ENCODE results near the gene YWHAQ. TPM values are rescaled to one million over a fixed set of nuclear protein-coding genes. Genes with fewer than 3 reads are reported as not detected.
"Not testable (repeated sequence)": the region's sequence is repeated elsewhere in the genome, so short reads cannot be mapped to it uniquely, and the experiment has no call there.

Gene YWHAQ
- total and polyA plus RNA-seq, 4 donors = 68.8 to 145 (median 88.0) TPM

DNA sequence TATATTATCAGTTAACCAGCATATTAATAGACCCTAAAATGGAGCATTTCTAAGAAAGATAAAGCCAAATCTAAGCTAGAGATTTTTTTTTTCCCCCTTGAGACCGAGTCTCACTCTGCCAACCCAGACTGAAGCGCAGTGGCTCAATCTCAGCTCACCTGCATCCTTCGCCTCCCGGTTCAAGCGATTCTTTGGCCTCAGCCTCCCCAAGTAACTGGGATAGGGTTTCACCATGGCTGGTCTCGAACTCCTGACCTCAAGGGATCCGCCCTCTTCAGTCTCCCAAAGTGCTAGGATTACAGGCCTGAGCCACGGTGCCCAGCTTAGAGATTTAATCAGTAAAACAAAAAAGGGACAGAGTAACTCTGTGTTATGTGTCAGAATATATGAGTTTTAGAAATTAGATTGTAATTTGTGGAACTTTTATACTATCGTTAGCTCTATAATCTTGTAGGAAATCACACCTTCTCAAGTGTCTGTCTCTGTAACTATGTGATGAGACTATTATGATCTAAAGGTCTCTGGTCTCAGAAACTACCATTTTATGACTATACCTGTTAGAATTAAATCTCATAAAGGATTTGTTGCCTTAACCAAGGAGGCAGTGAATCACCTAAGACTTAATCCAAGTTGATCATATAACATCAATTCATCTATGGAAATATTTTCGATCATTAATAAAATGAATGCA lies 34.0 kb downstream of the YWHAQ start:
- DNase-seq (ENCODE audit: low spot score) = no peak
- WGBS = 93% methylated on average over 10 of the region's 10 CpGs
- Histone ChIP-seq H3K27me3 (ENCODE audit: control insufficient read depth in 4 of 4, insufficient read depth in 4 of 4, low read length in 3 of 4) (no peaks in the 10 kb centered on the region), H3K9me3 (ENCODE audit: control insufficient read depth in 4 of 4, low read length in 3 of 4) (peaks cover 1 to 12% (median 6%) of the 10 kb centered on the region in 4 donors), H3K4me3 (ENCODE audit: low read depth in 1 of 3, low read length in 3 of 3) (no peak overlapping the region), H3K9ac (ENCODE audit: low read depth in 1 of 2, low read length in 2 of 2) (no peak overlapping the region), H3K4me1 (ENCODE audit: control insufficient read depth in 4 of 4, insufficient read depth in 4 of 4, low read length in 3 of 4) (no peaks in the 10 kb centered on the region), H3K36me3 (ENCODE audit: control insufficient read depth in 4 of 4, insufficient read depth in 3 of 4, low read depth in 1 of 4, low read length in 3 of 4) (peaks cover 0 to 14% (median 11%) of the 10 kb centered on the region in 4 donors), H3K27ac (ENCODE audit: low read depth in 1 of 2, low read length in 2 of 2) (no peak overlapping the region)
- no peak for TF ChIP-seq FOXA1 (IDR thresholded peaks at IDR 0.05)
- TF ChIP-seq YY1 (IDR thresholded peaks at IDR 0.05) = no peak
- no peak for TF ChIP-seq HNF4A (conservative IDR thresholded peaks at IDR 0.05)
- TF ChIP-seq, protein P1, sequence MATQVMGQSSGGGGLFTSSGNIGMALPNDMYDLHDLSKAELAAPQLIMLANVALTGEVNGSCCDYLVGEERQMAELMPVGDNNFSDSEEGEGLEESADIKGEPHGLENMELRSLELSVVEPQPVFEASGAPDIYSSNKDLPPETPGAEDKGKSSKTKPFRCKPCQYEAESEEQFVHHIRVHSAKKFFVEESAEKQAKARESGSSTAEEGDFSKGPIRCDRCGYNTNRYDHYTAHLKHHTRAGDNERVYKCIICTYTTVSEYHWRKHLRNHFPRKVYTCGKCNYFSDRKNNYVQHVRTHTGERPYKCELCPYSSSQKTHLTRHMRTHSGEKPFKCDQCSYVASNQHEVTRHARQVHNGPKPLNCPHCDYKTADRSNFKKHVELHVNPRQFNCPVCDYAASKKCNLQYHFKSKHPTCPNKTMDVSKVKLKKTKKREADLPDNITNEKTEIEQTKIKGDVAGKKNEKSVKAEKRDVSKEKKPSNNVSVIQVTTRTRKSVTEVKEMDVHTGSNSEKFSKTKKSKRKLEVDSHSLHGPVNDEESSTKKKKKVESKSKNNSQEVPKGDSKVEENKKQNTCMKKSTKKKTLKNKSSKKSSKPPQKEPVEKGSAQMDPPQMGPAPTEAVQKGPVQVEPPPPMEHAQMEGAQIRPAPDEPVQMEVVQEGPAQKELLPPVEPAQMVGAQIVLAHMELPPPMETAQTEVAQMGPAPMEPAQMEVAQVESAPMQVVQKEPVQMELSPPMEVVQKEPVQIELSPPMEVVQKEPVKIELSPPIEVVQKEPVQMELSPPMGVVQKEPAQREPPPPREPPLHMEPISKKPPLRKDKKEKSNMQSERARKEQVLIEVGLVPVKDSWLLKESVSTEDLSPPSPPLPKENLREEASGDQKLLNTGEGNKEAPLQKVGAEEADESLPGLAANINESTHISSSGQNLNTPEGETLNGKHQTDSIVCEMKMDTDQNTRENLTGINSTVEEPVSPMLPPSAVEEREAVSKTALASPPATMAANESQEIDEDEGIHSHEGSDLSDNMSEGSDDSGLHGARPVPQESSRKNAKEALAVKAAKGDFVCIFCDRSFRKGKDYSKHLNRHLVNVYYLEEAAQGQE (IDR thresholded peaks at IDR 0.05) = no peak

DNA sequence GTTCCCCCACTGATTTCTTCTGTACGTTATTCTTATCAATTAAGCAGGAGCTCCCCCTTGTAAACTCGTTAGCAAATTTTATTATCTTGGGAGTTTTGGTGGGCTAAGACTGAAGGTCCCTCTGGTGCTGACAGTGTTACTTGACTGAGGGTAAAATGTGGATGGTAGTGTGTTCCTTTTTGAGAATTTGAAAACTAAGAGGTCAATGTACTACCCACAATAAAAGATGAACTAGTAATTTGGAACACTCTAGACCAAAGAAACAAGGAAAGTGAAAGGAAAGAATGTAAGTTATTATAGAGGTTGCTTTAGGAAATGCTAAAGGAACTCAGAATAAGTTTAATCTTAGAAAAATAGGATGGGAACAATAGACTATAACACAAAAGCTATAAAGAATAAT lies 35.1 kb downstream of the YWHAQ start:
- H3K9me3 ChIP-seq (ENCODE audit: control insufficient read depth in 4 of 4, low read length in 3 of 4) = peaks cover 1 to 12% (median 6%) of the 10 kb centered on the region in 4 donors
- TF ChIP-seq, protein P2, sequence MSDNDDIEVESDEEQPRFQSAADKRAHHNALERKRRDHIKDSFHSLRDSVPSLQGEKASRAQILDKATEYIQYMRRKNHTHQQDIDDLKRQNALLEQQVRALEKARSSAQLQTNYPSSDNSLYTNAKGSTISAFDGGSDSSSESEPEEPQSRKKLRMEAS (IDR thresholded peaks at IDR 0.05) = no peak
- TF ChIP-seq, protein P3, sequence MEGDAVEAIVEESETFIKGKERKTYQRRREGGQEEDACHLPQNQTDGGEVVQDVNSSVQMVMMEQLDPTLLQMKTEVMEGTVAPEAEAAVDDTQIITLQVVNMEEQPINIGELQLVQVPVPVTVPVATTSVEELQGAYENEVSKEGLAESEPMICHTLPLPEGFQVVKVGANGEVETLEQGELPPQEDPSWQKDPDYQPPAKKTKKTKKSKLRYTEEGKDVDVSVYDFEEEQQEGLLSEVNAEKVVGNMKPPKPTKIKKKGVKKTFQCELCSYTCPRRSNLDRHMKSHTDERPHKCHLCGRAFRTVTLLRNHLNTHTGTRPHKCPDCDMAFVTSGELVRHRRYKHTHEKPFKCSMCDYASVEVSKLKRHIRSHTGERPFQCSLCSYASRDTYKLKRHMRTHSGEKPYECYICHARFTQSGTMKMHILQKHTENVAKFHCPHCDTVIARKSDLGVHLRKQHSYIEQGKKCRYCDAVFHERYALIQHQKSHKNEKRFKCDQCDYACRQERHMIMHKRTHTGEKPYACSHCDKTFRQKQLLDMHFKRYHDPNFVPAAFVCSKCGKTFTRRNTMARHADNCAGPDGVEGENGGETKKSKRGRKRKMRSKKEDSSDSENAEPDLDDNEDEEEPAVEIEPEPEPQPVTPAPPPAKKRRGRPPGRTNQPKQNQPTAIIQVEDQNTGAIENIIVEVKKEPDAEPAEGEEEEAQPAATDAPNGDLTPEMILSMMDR (IDR thresholded peaks at IDR 0.05; ENCODE audit: low read depth, low read length, missing input control) = no peak
- TF ChIP-seq, protein P4, sequence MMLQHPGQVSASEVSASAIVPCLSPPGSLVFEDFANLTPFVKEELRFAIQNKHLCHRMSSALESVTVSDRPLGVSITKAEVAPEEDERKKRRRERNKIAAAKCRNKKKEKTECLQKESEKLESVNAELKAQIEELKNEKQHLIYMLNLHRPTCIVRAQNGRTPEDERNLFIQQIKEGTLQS (IDR thresholded peaks at IDR 0.05) = no peak
- TF ChIP-seq HNF4A (conservative IDR thresholded peaks at IDR 0.05) (no peak), GABPA (IDR thresholded peaks at IDR 0.05 in 1 of 2, conservative IDR thresholded peaks at IDR 0.05 in 1 of 2) (no peak), NR2F2 (IDR thresholded peaks at IDR 0.05) (no peak), EGR1 (IDR thresholded peaks at IDR 0.05; ENCODE audit: low read depth in 2 of 2) (no peak)
- TF ChIP-seq, protein P1 (IDR thresholded peaks at IDR 0.05) = no peak
- no peak for DNase-seq (ENCODE audit: low spot score)
- WGBS = 38% methylated on average over 2 of the region's 2 CpGs
- no peaks in the 10 kb centered on the region for H3K4me1 ChIP-seq (ENCODE audit: control insufficient read depth in 4 of 4, insufficient read depth in 4 of 4, low read length in 3 of 4)
- H3K27me3 ChIP-seq (ENCODE audit: control insufficient read depth in 4 of 4, insufficient read depth in 4 of 4, low read length in 3 of 4) = no peaks in the 10 kb centered on the region
- peaks cover 0 to 20% (median 10%) of the 10 kb centered on the region in 4 donors for H3K36me3 ChIP-seq (ENCODE audit: control insufficient read depth in 4 of 4, insufficient read depth in 3 of 4, low read depth in 1 of 4, low read length in 3 of 4)
- no peak overlapping the region for H3K4me3 ChIP-seq (ENCODE audit: low read depth in 1 of 3, low read length in 3 of 3)
- no peak overlapping the region for H3K9ac ChIP-seq (ENCODE audit: low read depth in 1 of 2, low read length in 2 of 2)
- no peak overlapping the region for H3K27ac ChIP-seq (ENCODE audit: low read depth in 1 of 2, low read length in 2 of 2)

DNA sequence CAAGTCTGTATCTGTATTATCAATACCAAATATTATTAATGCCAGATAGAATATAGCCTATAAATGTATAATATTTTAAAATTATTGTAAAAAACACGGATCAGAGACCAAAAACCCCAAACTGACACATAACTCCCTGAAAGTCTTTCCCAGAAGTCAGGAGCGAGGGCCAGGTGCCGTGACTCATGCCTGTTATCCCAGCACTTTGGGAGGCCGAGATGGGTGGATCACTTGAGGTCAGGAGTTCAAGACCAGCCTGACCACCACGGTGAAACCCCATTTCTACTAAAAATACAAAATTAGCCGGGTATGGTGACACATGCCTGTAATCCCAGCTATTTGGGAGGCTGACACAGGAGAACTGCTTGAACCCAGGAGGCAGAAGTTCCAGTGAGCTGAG lies 35.5 kb downstream of the YWHAQ start:
- H3K27ac ChIP-seq (ENCODE audit: low read depth in 1 of 2, low read length in 2 of 2) = not testable (repeated sequence)

More for the DNA sequence above, 35.5 kb downstream of the YWHAQ start:
- not testable (repeated sequence) for H3K4me3 ChIP-seq (ENCODE audit: low read depth in 1 of 3, low read length in 3 of 3); DNase-seq (ENCODE audit: low spot score); H3K9ac ChIP-seq (ENCODE audit: low read depth in 1 of 2, low read length in 2 of 2); H3K4me1 ChIP-seq (ENCODE audit: control insufficient read depth in 4 of 4, insufficient read depth in 4 of 4, low read length in 3 of 4); H3K27me3 ChIP-seq (ENCODE audit: control insufficient read depth in 4 of 4, insufficient read depth in 4 of 4, low read length in 3 of 4)
- H3K9me3 ChIP-seq (ENCODE audit: control insufficient read depth in 4 of 4, low read length in 3 of 4) = peaks cover 1 to 12% (median 6%) of the 10 kb centered on the region in 4 donors
- H3K36me3 ChIP-seq (ENCODE audit: control insufficient read depth in 4 of 4, insufficient read depth in 3 of 4, low read depth in 1 of 4, low read length in 3 of 4) = peaks cover 0 to 21% (median 8%) of the 10 kb centered on the region in 4 donors
- 77% methylated on average over 6 of the region's 6 CpGs for whole genome bisulfite sequencing

All from liver (tissue), 9 donors.